ENCODE measurements around the gene VGLL4. TPM values are rescaled to one million over a fixed set of nuclear protein-coding genes. Genes with fewer than 3 reads are reported as not detected.
A peak's percentile ranks its signal among the peaks of the same experiment; 100 is the strongest.

The VGLL4 gene
- total RNA-seq, 1 donor from 2014 or later, result 45.5 TPM

DNA sequence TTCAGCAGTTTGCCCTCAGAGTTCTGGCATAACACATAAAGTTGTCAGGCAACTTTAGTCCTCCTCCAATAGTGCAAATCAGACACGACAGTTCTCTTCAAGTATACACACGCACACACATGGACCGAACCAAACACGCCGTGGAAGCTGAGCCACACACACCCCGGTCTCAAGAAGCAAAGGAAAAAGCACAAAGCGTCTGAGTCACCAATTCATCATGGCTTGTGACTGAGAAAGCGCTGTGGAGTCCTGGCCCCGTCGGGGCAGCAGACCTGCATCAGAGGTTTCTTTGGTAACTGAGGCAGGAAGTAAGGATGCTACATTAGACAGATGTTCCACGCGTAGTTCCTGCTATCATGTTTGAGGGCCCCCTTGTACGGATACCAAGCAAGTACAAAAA lies 85.7 kb downstream of the VGLL4 start:
- Histone ChIP-seq H3K27ac (no peak overlapping the region), H3K36me3 (peaks cover 58% of the 10 kb centered on the region), H3K4me1 (peaks cover 47% of the 10 kb centered on the region), H3K4me3 (no peak overlapping the region), H3K9me3 (no peaks in the 10 kb centered on the region), H3K27me3 (ENCODE audit: low read depth) (no peaks in the 10 kb centered on the region)
- TF ChIP-seq, protein P1, sequence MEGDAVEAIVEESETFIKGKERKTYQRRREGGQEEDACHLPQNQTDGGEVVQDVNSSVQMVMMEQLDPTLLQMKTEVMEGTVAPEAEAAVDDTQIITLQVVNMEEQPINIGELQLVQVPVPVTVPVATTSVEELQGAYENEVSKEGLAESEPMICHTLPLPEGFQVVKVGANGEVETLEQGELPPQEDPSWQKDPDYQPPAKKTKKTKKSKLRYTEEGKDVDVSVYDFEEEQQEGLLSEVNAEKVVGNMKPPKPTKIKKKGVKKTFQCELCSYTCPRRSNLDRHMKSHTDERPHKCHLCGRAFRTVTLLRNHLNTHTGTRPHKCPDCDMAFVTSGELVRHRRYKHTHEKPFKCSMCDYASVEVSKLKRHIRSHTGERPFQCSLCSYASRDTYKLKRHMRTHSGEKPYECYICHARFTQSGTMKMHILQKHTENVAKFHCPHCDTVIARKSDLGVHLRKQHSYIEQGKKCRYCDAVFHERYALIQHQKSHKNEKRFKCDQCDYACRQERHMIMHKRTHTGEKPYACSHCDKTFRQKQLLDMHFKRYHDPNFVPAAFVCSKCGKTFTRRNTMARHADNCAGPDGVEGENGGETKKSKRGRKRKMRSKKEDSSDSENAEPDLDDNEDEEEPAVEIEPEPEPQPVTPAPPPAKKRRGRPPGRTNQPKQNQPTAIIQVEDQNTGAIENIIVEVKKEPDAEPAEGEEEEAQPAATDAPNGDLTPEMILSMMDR (IDR thresholded peaks at IDR 0.05), result no peak
- DNase-seq (peak; percentile 20), ATAC-seq (no peak)
- intact Hi-C loops (cut with DNase I), result no loop called here

DNA sequence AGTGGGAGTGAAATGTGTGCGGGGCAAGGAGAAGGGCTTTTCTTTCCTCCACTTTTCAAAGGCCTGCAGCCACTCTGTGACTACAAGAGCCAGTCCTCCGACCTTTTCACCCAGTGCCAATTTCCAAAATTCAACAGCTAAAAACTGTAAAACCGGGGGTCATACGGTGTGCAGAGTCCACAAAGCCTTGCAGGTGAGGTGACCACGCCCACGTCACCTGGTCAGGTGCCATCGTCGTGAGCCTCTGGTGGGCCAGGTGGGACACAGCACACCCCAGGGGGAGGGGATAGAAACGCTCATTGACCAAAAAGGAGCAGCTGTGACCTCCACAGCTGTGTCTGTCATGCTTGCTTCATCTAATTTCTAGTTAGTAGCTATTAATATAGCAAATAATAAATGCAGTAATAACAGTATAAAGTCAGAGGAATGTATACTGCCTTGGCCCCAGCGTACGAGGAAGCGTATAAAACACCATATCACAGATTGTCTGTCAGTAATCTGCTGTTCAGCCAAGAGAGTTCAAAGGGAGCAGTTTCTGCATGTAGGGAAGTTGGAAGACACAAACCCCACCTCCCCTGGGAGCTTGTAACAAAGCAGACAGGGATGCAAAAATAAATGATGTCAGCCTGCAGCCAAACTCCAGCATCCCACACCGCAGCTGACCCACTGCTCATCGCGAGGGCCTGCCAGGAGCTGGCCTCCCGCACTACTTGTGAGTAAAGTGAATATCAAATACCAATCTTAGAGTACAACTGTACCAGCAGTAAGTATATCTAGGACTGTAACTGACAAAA lies 86.7 kb downstream of the VGLL4 start:
- no peak overlapping the region for H3K27ac ChIP-seq
- intact Hi-C loops (cut with DNase I), result no loop called here
- H3K9me3 ChIP-seq, result no peaks in the 10 kb centered on the region
- ATAC-seq (no peak), DNase-seq (peak; percentile 37)
- no peaks in the 10 kb centered on the region for H3K27me3 ChIP-seq (ENCODE audit: low read depth)
- H3K36me3 ChIP-seq, result peaks cover 49% of the 10 kb centered on the region
- H3K4me3 ChIP-seq, result no peak overlapping the region
- H3K4me1 ChIP-seq, result peaks cover 47% of the 10 kb centered on the region
- TF ChIP-seq, protein P1 (IDR thresholded peaks at IDR 0.05), result no peak

DNA sequence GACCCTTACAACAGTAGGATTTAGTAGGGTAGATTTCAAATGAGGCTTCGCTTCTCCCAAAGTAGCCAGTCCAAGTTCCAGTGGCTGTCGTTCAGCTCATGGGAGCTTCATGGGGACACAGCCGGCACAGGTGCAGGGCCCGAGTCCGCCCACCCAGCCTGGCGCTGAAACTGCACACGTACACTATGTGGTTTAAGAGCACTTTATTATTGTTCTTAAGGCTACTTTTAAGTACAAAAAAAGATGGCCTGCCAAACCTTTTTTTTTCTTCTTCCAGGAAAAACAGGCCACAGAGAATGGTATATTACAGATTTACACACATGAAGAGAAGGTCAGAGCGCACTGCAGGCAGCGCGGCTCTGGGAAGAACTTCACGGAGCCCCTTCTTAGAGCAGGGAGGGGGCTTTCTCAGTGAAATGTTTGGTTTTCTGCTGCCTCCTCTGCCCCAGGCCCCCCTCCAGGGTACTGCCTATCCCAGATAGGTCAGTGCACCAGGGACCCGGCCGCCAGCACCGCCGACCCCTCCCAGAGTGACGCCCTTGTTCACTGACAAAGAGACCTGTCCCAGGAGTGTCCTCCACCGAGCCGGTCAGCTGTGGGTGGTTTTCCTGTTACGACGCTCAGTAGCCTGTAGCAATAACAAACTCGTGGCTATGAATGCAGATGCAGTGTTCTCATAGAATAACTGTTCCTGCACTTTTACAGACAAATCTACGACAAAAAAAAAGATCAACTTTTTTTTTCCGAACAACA lies 87.7 kb downstream of the VGLL4 start:
- Histone ChIP-seq H3K36me3 (peaks cover 49% of the 10 kb centered on the region), H3K27me3 (ENCODE audit: low read depth) (no peaks in the 10 kb centered on the region), H3K4me1 (peaks cover 40% of the 10 kb centered on the region), H3K9me3 (no peaks in the 10 kb centered on the region), H3K27ac (peak overlapping the region; percentile 6), H3K4me3 (no peak overlapping the region)
- ATAC-seq (no peak), DNase-seq (peak; percentile 43)
- TF ChIP-seq, protein P1 (IDR thresholded peaks at IDR 0.05), result no peak
- intact Hi-C loops (cut with DNase I), result no loop called here

DNA sequence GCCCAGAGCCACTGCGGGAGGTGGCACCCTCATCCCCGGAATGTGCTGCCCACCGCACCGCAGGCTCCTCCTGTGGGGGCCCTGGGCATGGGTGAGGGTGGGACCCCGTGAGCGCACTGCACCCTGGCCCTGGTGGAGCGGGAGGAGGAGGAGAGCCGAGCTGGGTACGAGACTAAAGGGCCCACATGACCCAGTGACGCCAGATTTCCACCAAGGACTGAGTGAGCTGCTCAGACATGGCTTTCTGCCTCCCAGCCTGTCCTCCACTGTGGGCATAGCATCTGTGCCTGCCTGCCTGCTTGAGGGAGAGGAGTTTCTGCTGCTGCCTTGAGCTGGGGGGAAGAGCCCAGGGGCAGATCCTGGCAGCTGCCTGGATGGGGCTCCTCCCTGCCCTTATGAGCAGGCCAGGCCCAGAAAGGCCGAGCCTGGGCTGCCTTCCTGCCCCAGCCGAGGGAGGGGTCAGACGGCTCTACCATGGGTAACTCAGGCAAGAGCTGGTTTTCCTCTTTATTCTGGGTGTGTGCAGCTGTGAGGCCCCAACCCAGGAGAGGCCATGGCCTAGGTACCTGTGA lies 88.4 kb downstream of the VGLL4 start:
- Histone ChIP-seq H3K27me3 (ENCODE audit: low read depth) (no peaks in the 10 kb centered on the region), H3K36me3 (peaks cover 49% of the 10 kb centered on the region), H3K27ac (peak overlapping the region; percentile 6), H3K4me3 (no peak overlapping the region), H3K9me3 (no peaks in the 10 kb centered on the region), H3K4me1 (peaks cover 33% of the 10 kb centered on the region)
- ATAC-seq (peak; percentile 4 to 23), DNase-seq (peak; percentile 39)
- intact Hi-C loops (cut with DNase I), result no loop called here
- TF ChIP-seq, protein P1 (IDR thresholded peaks at IDR 0.05), result no peak

DNA sequence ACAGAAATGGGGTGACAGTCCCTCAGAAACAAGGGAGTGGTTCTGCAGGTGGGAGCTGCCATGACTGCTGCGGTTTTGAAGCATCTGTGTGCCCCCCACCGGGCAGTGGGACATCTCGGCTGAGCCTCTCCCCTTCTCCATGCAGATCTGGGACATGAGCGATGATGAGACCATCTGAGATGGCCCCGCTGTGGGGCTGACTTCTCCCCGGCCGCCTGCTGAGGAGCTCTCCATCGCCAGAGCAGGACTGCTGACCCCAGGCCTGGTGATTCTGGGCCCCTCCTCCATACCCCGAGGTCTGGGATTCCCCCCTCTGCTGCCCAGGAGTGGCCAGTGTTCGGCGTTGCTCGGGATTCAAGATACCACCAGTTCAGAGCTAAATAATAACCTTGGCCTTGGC lies 89.0 kb downstream of the VGLL4 start:
- Histone ChIP-seq H3K27ac (peak overlapping the region; percentile 6), H3K27me3 (ENCODE audit: low read depth) (no peaks in the 10 kb centered on the region), H3K4me1 (peaks cover 28% of the 10 kb centered on the region), H3K9me3 (no peaks in the 10 kb centered on the region), H3K4me3 (no peak overlapping the region), H3K36me3 (peaks cover 49% of the 10 kb centered on the region)
- intact Hi-C loops (cut with DNase I), result no loop called here
- DNase-seq, result peak; percentile 20
- TF ChIP-seq, protein P1 (IDR thresholded peaks at IDR 0.05), result no peak
- ATAC-seq, result no peak
